ENCODE data around the gene CPVL.

DNA sequence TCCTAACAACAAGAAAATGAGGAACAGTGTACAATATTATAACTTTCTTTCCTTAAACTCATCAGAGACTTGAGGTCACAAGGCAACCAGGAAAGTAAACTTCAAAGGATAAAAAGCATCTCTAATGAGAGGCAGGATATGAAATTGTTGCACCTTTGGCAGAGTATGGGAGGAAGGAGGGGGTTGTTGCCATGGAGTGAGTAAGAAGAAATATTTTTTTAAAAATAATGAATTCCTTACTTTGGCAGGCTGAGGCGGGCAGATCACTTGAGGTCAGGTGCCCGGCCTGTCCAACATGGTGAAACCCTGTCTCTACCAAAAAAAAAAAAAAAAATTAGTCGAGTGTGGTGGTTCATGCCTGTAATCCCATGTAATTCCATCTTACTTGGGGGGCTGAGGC lies 27.1 kb upstream of the CPVL start:
- TF ChIP-seq CTCF (IDR thresholded peaks at IDR 0.05) (no peak), POLR2A (IDR thresholded peaks at IDR 0.05) (no peak)

All from heart left ventricle (tissue), 13 donors.